Measurements from ENCODE around the gene INO80.

INO80 gene

DNA sequence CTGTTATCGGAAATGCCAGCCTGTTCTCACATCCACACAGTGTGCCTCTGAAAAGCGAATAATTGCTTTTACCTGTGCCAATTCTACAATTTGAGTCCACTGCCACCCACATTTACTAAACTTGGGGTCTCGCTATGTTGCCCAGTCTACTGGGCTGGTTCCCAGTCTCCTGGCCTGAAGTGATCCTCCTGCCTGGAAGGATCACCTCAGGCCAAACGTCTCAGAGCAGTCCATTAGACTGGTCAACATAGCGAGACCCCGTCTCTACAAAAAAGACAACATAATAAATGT, 827 bp upstream of the INO80 start:
- no peak for DNase-seq (ENCODE audit: low read depth)
- no peak for TF ChIP-seq CTCF (IDR thresholded peaks at IDR 0.05; ENCODE audit: insufficient read depth, low read depth, low read length, missing control alignments)
- H3K4me3 ChIP-seq (ENCODE audit: low read depth, low read length): peak overlapping the region; percentile 89

DNA sequence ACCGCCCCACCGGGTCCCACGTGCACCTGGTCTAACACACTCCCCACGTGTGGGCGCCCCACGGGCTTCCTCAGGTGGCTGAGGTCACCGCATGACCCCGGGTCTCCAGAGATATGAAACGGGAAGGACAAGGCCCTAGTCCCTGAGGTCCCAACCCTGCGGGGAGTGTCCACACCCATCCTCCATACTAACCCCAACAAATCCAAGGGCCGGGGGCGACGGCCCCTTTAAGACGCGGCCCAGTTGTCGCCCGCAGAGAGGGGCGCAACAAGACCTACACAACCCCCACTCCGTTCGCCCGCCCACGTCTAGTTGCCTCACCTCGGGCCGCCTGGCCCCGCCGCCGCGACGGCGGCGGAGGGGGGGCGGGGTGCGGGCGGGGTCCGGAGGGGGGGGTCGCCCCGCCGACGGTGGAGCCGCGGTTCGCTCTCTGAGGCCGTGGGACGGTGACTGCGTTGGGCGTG, 396 bp downstream of the INO80 start:
- no peak for TF ChIP-seq CTCF (IDR thresholded peaks at IDR 0.05; ENCODE audit: insufficient read depth, low read depth, low read length, missing control alignments)
- H3K4me3 ChIP-seq (ENCODE audit: low read depth, low read length): peak overlapping the region; percentile 89
- DNase-seq (ENCODE audit: low read depth): no peak

DNA sequence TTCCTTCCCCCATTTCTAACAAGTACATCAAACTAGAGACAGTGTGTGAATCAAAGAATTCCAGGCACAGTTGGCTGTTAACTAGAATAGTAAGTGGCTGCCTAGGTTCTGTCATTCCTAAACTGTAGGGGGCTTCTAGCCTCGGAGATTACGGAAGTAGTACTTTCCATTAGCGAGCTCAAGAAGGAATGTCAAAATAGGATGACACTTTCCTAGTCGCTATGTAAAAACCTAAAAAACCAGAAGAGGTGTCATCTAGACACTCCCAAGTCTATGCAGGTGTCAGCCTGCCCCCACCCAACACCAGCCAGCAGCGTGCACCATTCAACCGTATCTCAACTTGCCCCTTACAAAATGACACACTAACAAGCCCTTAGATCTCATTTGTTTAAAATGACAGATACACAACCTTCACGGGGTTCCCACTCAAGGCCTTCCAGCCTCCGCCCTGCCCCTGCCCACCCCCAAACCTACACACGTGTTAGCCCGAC, 874 bp downstream of the INO80 start:
- peak; percentile 87 for DNase-seq (ENCODE audit: low read depth)
- TF ChIP-seq CTCF (IDR thresholded peaks at IDR 0.05; ENCODE audit: insufficient read depth, low read depth, low read length, missing control alignments): no peak
- peak overlapping the region; percentile 89 for H3K4me3 ChIP-seq (ENCODE audit: low read depth, low read length)

- TF ChIP-seq CTCF (IDR thresholded peaks at IDR 0.05; ENCODE audit: insufficient read depth, low read depth, low read length, missing control alignments): no peak
- H3K4me3 ChIP-seq (ENCODE audit: low read depth, low read length): no peak overlapping the region
Measured at GRCh38 chr15:41106947-41107346, 9.1 kb downstream of the INO80 start.

DNA sequence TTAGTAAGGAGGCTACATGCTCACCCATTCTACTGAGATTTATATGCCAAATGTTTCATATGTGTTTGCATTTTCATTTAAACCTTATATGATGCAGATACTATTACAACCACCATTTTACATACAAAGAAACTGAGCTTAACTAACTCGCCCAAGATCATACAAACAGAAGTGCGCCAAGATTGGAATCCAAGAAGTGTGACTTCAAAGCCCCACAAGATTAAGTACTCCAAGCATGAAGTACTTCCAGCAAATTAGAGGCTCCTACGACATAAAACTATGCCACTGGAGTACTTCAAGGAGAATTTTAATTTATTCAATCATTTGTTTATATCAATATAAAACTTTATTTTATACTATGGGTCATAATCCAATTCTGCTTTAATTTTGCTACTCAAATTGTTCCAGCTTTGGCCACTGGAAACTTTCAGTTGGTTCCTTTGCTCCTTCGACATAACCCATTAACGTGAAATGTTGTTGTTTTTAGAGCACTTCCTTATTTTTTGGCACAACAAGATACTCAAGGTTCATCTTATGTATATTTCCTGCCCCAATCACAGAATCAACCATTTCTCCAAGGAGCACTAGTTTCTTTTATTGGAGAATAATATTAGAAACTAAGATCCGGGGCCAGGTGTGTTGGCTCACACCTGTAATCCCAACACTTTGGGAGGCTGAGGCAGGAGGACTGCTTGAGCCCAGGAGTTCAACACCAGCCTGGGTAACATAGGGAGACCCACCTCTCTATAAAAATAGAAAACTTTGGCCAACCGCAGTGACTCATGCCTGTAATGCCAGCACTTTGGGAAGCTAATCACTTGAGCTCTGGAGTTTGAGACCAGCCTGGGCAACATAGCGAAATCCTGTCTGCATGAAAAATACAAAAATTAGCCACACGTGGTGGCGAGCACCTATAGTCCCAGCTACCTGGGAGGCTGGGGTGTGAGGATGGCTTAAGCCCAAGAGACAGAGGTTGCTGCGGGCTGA, 10.4 kb downstream of the INO80 start:
- DNase-seq (ENCODE audit: low read depth): no peak
- H3K4me3 ChIP-seq (ENCODE audit: low read depth, low read length): no peak overlapping the region
- no peak for TF ChIP-seq CTCF (IDR thresholded peaks at IDR 0.05; ENCODE audit: insufficient read depth, low read depth, low read length, missing control alignments)

More at GRCh38 chr15:41106947-41107346, 9.1 kb downstream of the INO80 start:
- peak; percentile 40 for DNase-seq (ENCODE audit: low read depth)

GRCh38 chr15:41104234-41104633, 11.8 kb downstream of the INO80 start:
- no peak overlapping the region for H3K4me3 ChIP-seq (ENCODE audit: low read depth, low read length)
- no peak for DNase-seq (ENCODE audit: low read depth)
- no peak for TF ChIP-seq CTCF (IDR thresholded peaks at IDR 0.05; ENCODE audit: insufficient read depth, low read depth, low read length, missing control alignments)
